Measurements from ENCODE around the gene TEX51. TPM values are rescaled to one million over a fixed set of nuclear protein-coding genes. Genes with fewer than 3 reads are reported as not detected.

TEX51 gene
- total RNA-seq, 1 experiment from 2014 or later, result not detected

DNA sequence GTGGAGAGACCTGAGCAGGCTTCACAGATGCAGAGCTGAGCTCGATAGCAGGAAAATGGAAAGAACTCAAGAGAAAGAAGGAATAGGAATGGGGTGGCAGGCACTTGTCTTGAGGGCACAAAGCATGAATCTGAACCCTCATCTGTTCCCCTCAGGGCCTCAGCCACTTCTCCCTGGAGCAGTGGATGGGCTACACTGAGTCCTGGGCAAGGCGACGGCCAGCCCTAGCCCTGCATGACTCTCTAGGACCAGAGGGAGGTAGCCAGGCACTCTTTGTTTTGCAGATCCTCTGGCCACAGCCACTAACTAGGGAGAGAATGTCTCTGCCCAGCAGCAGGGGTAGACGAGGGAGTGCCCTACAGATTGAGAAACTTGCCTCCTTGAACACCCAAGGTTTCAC is 3.4 kb upstream of the TEX51 start:
- Histone ChIP-seq H3K27me3 (ENCODE audit: insufficient read depth, low read length) (peaks cover 25% of the 10 kb centered on the region; the same call in 1 of the 2 replicates), H3K27ac (ENCODE audit: low read depth, low read length) (no peak overlapping the region), H3K79me2 (ENCODE audit: insufficient read depth, low read length) (no peaks in the 10 kb centered on the region), H3K36me3 (ENCODE audit: control insufficient read depth in 1 of 2, insufficient read depth in 2 of 2, low read length in 2 of 2) (no peaks in the 10 kb centered on the region), H3K4me3 (replicated peaks in 1 of 2; ENCODE audit: low read depth in 1 of 2, low read length in 2 of 2) (no peak overlapping the region), H3K4me1 (ENCODE audit: control insufficient read depth in 1 of 2, insufficient read depth in 2 of 2, low read length in 2 of 2) (no peaks in the 10 kb centered on the region), H3K9me3 (ENCODE audit: control insufficient read depth in 1 of 2, insufficient read depth in 1 of 2, low read depth in 1 of 2, low read length in 2 of 2) (no peaks in the 10 kb centered on the region), H3K9me2 (ENCODE audit: insufficient read depth) (no peaks in the 10 kb centered on the region), H2AFZ (ENCODE audit: low read depth, low read length, poor library complexity, severe bottlenecking) (no peak overlapping the region), H3K9ac (ENCODE audit: low read length) (no peak overlapping the region), H4K20me1 (ENCODE audit: insufficient read depth) (no peaks in the 10 kb centered on the region), H3K4me2 (ENCODE audit: low read length) (no peak overlapping the region)
- CTCF ChIA-PET, result no interaction called here
- POLR2A ChIA-PET, result no interaction called here
- ATAC-seq (no peak), DNase-seq (ENCODE audit: low read depth, low spot score) (no peak)
- BruUV-seq (replicated peaks), result no TSS peak
- intact Hi-C loops (cut with micrococcal nuclease), result no loop called here
- RAD21 ChIA-PET (ENCODE audit: low non-redundant PET in 1 of 2, low total read pairs in 2 of 2, uncharacterized antibody in 2 of 2, unreplicated experiment in 2 of 2), result no interaction called here
- TF ChIP-seq ZFX (IDR thresholded peaks at IDR 0.05) (no peak), ELF1 (IDR thresholded peaks at IDR 0.05; ENCODE audit: borderline replicate concordance, low read depth) (no peak)
- TF ChIP-seq, protein P1, sequence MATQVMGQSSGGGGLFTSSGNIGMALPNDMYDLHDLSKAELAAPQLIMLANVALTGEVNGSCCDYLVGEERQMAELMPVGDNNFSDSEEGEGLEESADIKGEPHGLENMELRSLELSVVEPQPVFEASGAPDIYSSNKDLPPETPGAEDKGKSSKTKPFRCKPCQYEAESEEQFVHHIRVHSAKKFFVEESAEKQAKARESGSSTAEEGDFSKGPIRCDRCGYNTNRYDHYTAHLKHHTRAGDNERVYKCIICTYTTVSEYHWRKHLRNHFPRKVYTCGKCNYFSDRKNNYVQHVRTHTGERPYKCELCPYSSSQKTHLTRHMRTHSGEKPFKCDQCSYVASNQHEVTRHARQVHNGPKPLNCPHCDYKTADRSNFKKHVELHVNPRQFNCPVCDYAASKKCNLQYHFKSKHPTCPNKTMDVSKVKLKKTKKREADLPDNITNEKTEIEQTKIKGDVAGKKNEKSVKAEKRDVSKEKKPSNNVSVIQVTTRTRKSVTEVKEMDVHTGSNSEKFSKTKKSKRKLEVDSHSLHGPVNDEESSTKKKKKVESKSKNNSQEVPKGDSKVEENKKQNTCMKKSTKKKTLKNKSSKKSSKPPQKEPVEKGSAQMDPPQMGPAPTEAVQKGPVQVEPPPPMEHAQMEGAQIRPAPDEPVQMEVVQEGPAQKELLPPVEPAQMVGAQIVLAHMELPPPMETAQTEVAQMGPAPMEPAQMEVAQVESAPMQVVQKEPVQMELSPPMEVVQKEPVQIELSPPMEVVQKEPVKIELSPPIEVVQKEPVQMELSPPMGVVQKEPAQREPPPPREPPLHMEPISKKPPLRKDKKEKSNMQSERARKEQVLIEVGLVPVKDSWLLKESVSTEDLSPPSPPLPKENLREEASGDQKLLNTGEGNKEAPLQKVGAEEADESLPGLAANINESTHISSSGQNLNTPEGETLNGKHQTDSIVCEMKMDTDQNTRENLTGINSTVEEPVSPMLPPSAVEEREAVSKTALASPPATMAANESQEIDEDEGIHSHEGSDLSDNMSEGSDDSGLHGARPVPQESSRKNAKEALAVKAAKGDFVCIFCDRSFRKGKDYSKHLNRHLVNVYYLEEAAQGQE (IDR thresholded peaks at IDR 0.05; ENCODE audit: low read depth), result no peak

- Histone ChIP-seq H3K79me2 (ENCODE audit: insufficient read depth, low read length) (no peaks in the 10 kb centered on the region), H3K9me3 (ENCODE audit: control insufficient read depth in 1 of 2, insufficient read depth in 1 of 2, low read depth in 1 of 2, low read length in 2 of 2) (no peaks in the 10 kb centered on the region), H3K9me2 (ENCODE audit: insufficient read depth) (no peaks in the 10 kb centered on the region), H4K20me1 (ENCODE audit: insufficient read depth) (no peaks in the 10 kb centered on the region), H2AFZ (ENCODE audit: low read depth, low read length, poor library complexity, severe bottlenecking) (no peak overlapping the region), H3K27me3 (ENCODE audit: insufficient read depth, low read length) (peaks cover 25% of the 10 kb centered on the region; the same call in 1 of the 2 replicates), H3K36me3 (ENCODE audit: control insufficient read depth in 1 of 2, insufficient read depth in 2 of 2, low read length in 2 of 2) (no peaks in the 10 kb centered on the region), H3K27ac (ENCODE audit: low read depth, low read length) (no peak overlapping the region), H3K4me1 (ENCODE audit: control insufficient read depth in 1 of 2, insufficient read depth in 2 of 2, low read length in 2 of 2) (no peaks in the 10 kb centered on the region), H3K4me2 (ENCODE audit: low read length) (no peak overlapping the region), H3K9ac (ENCODE audit: low read length) (no peak overlapping the region), H3K4me3 (replicated peaks in 1 of 2; ENCODE audit: low read depth in 1 of 2, low read length in 2 of 2) (no peak overlapping the region)
- ChIA-PET RAD21 (ENCODE audit: low non-redundant PET in 1 of 2, low total read pairs in 2 of 2, uncharacterized antibody in 2 of 2, unreplicated experiment in 2 of 2) (no interaction called here), CTCF (no interaction called here), POLR2A (no interaction called here)
- intact Hi-C loops (cut with micrococcal nuclease), result no loop called here
- no peak for ATAC-seq
- BruUV-seq (replicated peaks), result no TSS peak
- DNase-seq (ENCODE audit: low read depth, low spot score), result no peak
- TF ChIP-seq SRF (IDR thresholded peaks at IDR 0.05; ENCODE audit: low read depth) (no peak), MAX (IDR thresholded peaks at IDR 0.05) (no peak), JUND (IDR thresholded peaks at IDR 0.05) (no peak), POLR2AphosphoS5 (IDR thresholded peaks at IDR 0.05; ENCODE audit: low read depth, low read length) (no peak), EZH2 (IDR thresholded peaks at IDR 0.05) (no peak), CTCF (IDR thresholded peaks at IDR 0.05 in 2 of 3, conservative IDR thresholded peaks at IDR 0.05 in 1 of 3; ENCODE audit: borderline replicate concordance in 1 of 3, insufficient read depth in 1 of 3, low read depth in 2 of 3, low read length in 2 of 3) (no peak), SIN3A (IDR thresholded peaks at IDR 0.05; ENCODE audit: low read depth) (no peak), ELF1 (IDR thresholded peaks at IDR 0.05; ENCODE audit: borderline replicate concordance, low read depth) (no peak), ZNF274 (IDR thresholded peaks at IDR 0.05; ENCODE audit: low read depth, low read length) (no peak)
- TF ChIP-seq, protein P2, sequence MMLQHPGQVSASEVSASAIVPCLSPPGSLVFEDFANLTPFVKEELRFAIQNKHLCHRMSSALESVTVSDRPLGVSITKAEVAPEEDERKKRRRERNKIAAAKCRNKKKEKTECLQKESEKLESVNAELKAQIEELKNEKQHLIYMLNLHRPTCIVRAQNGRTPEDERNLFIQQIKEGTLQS (IDR thresholded peaks at IDR 0.05), result no peak
- TF ChIP-seq, protein P3, sequence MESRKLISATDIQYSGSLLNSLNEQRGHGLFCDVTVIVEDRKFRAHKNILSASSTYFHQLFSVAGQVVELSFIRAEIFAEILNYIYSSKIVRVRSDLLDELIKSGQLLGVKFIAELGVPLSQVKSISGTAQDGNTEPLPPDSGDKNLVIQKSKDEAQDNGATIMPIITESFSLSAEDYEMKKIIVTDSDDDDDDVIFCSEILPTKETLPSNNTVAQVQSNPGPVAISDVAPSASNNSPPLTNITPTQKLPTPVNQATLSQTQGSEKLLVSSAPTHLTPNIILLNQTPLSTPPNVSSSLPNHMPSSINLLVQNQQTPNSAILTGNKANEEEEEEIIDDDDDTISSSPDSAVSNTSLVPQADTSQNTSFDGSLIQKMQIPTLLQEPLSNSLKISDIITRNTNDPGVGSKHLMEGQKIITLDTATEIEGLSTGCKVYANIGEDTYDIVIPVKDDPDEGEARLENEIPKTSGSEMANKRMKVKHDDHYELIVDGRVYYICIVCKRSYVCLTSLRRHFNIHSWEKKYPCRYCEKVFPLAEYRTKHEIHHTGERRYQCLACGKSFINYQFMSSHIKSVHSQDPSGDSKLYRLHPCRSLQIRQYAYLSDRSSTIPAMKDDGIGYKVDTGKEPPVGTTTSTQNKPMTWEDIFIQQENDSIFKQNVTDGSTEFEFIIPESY (IDR thresholded peaks at IDR 0.05; ENCODE audit: extremely low read depth, insufficient replicate concordance, low read length), result no peak
These were observed 2.2 kb upstream of the TEX51 start for GRCh38 chr2:126896471-126896870.

Data from HCT116 (cell line).